SK-N-MC (cell line): Measurements from ENCODE around the gene TMEM218.

Source experiments
- EZH2 ChIP-seq: fragments of 200-600 bp; sonication (generic); IDR thresholded peaks from one replicate; pipeline ENCODE4 v1.6.1; 2017; ENCODE audit warnings: antibody characterized with exemption
- FOXP2 ChIP-seq: optimal IDR thresholded peaks from 2 replicates; pipeline ENCODE3; 2011; ENCODE audit warnings: mild to moderate bottlenecking, moderate library complexity; ENCODE audit not compliant: insufficient read depth; ENCODE audit errors: extremely low read length, control extremely low read depth
- POLR2AphosphoS5 ChIP-seq: IDR thresholded peaks from 2 replicates; pipeline ENCODE4 v1.6.1; 2012; ENCODE audit warnings: mild to moderate bottlenecking, low read depth, low read length, borderline replicate concordance

GRCh38 chr11:125079151-125079877 lies 32.1 kb downstream of the TMEM218 start:
- no peak for TF ChIP-seq POLR2AphosphoS5
- no peak for TF ChIP-seq EZH2
- TF ChIP-seq FOXP2, result no peak
